GM12878 (cell line): ENCODE measurements around the gene TMEM171. TPM values are rescaled to one million over a fixed set of nuclear protein-coding genes. Genes with fewer than 3 reads are reported as not detected.

Experiments
- ATAC-seq: fragments of 200-7000 bp; cut with Tn5 transposase; 3 replicates; pipeline ENCODE4 v1.9.1; 2020; ENCODE audit warnings: mild to moderate bottlenecking, moderate library complexity
- BruUV-seq: library from RNA; stranded (reverse); fragments of 400-500 nt; replicated peaks from 2 replicates; lab custom pipeline; 2021; lab: Mats Ljungman, UMichigan
- CTCF ChIA-PET: fragments of 300-600 bp; sonication (Branson Sonifier 250); formaldehyde crosslinking; extraction: SDS; loops from one replicate; lab custom pipeline; 2021; ENCODE audit warnings: inconsistent platforms; lab: Yijun Ruan, JAX
- POLR2A ChIA-PET: fragments of 350-600 bp; formaldehyde crosslinking; extraction: SDS; loops from one replicate; lab custom pipeline; 2021; ENCODE audit warnings: inconsistent platforms; lab: Charles Lee
- RAD21 ChIA-PET: fragments of 300-600 bp; sonication (Branson Sonifier 250); formaldehyde crosslinking; loops from one replicate; lab custom pipeline; 2023; ENCODE audit warnings: antibody characterized with exemption; ENCODE audit not compliant: unreplicated experiment; lab: Charles Lee
- SMC1A ChIA-PET: fragments of 300-600 bp; sonication (Branson Sonifier 250); formaldehyde crosslinking; loops from one replicate; lab custom pipeline; 2023; ENCODE audit not compliant: unreplicated experiment, uncharacterized antibody; lab: Charles Lee
- DNase-seq: peaks from one replicate; pipeline ENCODE4 v3.0.0-alpha.2; 2011; ENCODE audit warnings: low read depth, low spot score
- FAIRE-seq: peaks from 3 replicates; lab custom pipeline; 2011; peaks lifted over from hg19 to GRCh38; lab: Jason Lieb, UNC
- H2AFZ ChIP-seq: 2 replicates; pipeline ENCODE4 v1.6.0; 2011; ENCODE audit warnings: low read depth, low read length, control low read depth; ENCODE audit not compliant: control insufficient read depth
- H3K27ac ChIP-seq: 2 replicates; pipeline ENCODE4 v1.5.1; 2011; ENCODE audit warnings: control low read depth; ENCODE audit not compliant: control insufficient read depth, insufficient read depth
- H3K27me3 ChIP-seq, 2 experiments: replicated peaks in 1 of 2; 2 replicates each; pipeline versions ENCODE4 v1.6.0 to v1.6.1; 2011; ENCODE audit warnings: low read length in 1 of 2; ENCODE audit not compliant: control insufficient read depth in 2 of 2, insufficient read depth in 2 of 2
- H3K36me3 ChIP-seq, 2 experiments: 2 replicates each; pipeline ENCODE4 v1.5.1; 2011; ENCODE audit warnings: low read length in 1 of 2; ENCODE audit not compliant: control insufficient read depth in 2 of 2, insufficient read depth in 2 of 2
- H3K4me1 ChIP-seq: 2 replicates; pipeline ENCODE4 v1.6.1; 2011; ENCODE audit warnings: mild to moderate bottlenecking, low read length, moderate library complexity, mixed read lengths; ENCODE audit not compliant: control insufficient read depth, insufficient read depth
- H3K4me2 ChIP-seq: 2 replicates; pipeline ENCODE4 v1.6.0; 2011; ENCODE audit warnings: control low read depth; ENCODE audit not compliant: control insufficient read depth, insufficient read depth
- H3K4me3 ChIP-seq: fragments of 200-600 bp; sonication (generic); 2 replicates; pipeline ENCODE4 v1.5.1; 2016
- H3K79me2 ChIP-seq: 2 replicates; pipeline ENCODE4 v1.6.0; 2011; ENCODE audit warnings: low read length; ENCODE audit not compliant: control insufficient read depth, insufficient read depth
- H3K9ac ChIP-seq: 2 replicates; pipeline ENCODE4 v1.8.0; 2011; ENCODE audit warnings: low read length, control low read depth, mixed read lengths; ENCODE audit not compliant: control insufficient read depth, insufficient read depth
- H3K9me3 ChIP-seq: replicated peaks from 3 replicates; pipeline ENCODE4 v1.5.1; 2011; ENCODE audit warnings: mild to moderate bottlenecking, low read length; ENCODE audit not compliant: control insufficient read depth, insufficient read depth
- H4K20me1 ChIP-seq: 2 replicates; pipeline ENCODE4 v1.6.0; 2011; ENCODE audit not compliant: control insufficient read depth, insufficient read depth
- BRCA1 ChIP-seq: IDR thresholded peaks from 2 replicates; pipeline ENCODE4 v1.6.1; 2011; ENCODE audit warnings: low read depth, low read length, improper control_type of control experiment
- CHD2 ChIP-seq: IDR thresholded peaks from 2 replicates; pipeline ENCODE4 v1.6.1; 2011; ENCODE audit warnings: low read depth, low read length, improper control_type of control experiment, borderline replicate concordance
- POU2F2 ChIP-seq: IDR thresholded peaks from 3 replicates; pipeline ENCODE4 v1.6.1; 2011; ENCODE audit warnings: low read depth, mild to moderate bottlenecking, low read length, borderline replicate concordance
- in situ Hi-C: fragments of 300-500 bp; cut with MboI; formaldehyde crosslinking; loops from 9 replicates; pipeline ENCODE4 v1.14.3; 2018; ENCODE audit warnings: mixed read lengths
- intact Hi-C: fragments of 100-400 bp; cut with micrococcal nuclease; formaldehyde crosslinking; loops from one replicate; pipeline ENCODE4 v1.14.2; 2022; ENCODE audit not compliant: unreplicated experiment
- polyA plus RNA-seq, 11 experiments: library from polyadenylated mRNA; depleted of rRNA in 4 of 11; unstranded in 6 of 11; stranded (reverse) in 5 of 11; fragments of >200 nt; fragmentation: Nextera tagmentation in 4 of 11; fragmentation: Illumina TruSeq in 1 of 11; extraction: Ambion mirVana in 4 of 11; extraction: Trizol in 1 of 11; gene quantifications; 1 replicate in 1 of 11; 2 replicates in 10 of 11; pipeline versions ENCODE4 v1.2.1 to v1.2.3, GENCODE V29; 2011 to 2016; ENCODE audit warnings: inconsistent platforms in 2 of 11, missing spikeins in 2 of 11, low read depth in 1 of 11
- total RNA-seq, 4 experiments: library from RNA; depleted of rRNA in 3 of 4; stranded (reverse); fragments of >200 nt in 3 of 4; fragmentation: Illumina TruSeq in 1 of 4; extraction: Trizol in 1 of 4; gene quantifications; 2 replicates each; pipeline versions ENCODE4 v1.2.1 to v1.2.3, GENCODE V29; 2013 to 2021
- TF ChIP-seq, protein P1 (sequence below): IDR thresholded peaks from 2 replicates; pipeline ENCODE4 v1.6.1; 2011; ENCODE audit warnings: low read depth, mild to moderate bottlenecking, low read length, moderate library complexity, borderline replicate concordance; ENCODE audit errors: extremely low read depth
- TF ChIP-seq, protein P2 (sequence below): IDR thresholded peaks from 2 replicates; pipeline ENCODE4 v1.6.1; 2012; ENCODE audit warnings: low read length, inconsistent platforms
- TF ChIP-seq, protein P3 (sequence below): IDR thresholded peaks from 2 replicates; pipeline ENCODE4 v1.6.1; 2011; ENCODE audit warnings: low read depth, low read length, improper control_type of control experiment, borderline replicate concordance

TMEM171 gene
- total and polyA plus RNA-seq, 10 of the 15 experiments (the other 5 are each of a cell fraction or from before 2014, with no cell fraction given) = not detected

DNA sequence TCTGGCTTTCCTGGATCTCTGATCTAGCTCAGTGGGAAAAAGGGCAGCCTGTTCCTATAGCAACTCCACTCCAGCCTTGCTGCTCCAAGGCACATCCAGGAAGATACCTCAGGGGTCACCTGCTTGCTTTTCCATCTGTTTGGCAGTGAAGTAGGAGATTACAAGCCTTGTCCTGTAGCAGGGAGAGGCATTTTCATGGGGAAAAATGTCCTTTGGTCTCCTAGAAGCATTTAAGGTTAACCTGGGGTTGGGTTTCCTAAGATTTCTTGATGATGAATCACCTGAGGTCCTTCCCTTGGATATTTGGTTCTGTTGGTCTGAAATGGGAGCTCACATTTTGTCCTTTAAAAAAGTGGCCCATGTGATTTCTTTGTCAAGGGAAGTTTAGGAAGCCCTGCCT lies 51.1 kb downstream of the TMEM171 start:
- H3K36me3 ChIP-seq = no peaks in the 10 kb centered on the region
- intact Hi-C loops = no loop called here
- TF ChIP-seq, protein P1, sequence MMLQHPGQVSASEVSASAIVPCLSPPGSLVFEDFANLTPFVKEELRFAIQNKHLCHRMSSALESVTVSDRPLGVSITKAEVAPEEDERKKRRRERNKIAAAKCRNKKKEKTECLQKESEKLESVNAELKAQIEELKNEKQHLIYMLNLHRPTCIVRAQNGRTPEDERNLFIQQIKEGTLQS = no peak
- TF ChIP-seq, protein P2, sequence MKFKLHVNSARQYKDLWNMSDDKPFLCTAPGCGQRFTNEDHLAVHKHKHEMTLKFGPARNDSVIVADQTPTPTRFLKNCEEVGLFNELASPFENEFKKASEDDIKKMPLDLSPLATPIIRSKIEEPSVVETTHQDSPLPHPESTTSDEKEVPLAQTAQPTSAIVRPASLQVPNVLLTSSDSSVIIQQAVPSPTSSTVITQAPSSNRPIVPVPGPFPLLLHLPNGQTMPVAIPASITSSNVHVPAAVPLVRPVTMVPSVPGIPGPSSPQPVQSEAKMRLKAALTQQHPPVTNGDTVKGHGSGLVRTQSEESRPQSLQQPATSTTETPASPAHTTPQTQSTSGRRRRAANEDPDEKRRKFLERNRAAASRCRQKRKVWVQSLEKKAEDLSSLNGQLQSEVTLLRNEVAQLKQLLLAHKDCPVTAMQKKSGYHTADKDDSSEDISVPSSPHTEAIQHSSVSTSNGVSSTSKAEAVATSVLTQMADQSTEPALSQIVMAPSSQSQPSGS = no peak
- TF ChIP-seq POU2F2 = no peak
- TF ChIP-seq BRCA1 = no peak
- no peak for TF ChIP-seq CHD2
- TF ChIP-seq, protein P3, sequence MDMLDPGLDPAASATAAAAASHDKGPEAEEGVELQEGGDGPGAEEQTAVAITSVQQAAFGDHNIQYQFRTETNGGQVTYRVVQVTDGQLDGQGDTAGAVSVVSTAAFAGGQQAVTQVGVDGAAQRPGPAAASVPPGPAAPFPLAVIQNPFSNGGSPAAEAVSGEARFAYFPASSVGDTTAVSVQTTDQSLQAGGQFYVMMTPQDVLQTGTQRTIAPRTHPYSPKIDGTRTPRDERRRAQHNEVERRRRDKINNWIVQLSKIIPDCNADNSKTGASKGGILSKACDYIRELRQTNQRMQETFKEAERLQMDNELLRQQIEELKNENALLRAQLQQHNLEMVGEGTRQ = no peak
- TF ChIP-seq, all 136 proteins: peak for 0
- ChIA-PET SMC1A (interaction anchor here (0.8 to 1.5 kb wide), 7 partner anchors 8 to 87 kb away, joined by 3 to 4 read pairs (median 3); no protein-coding TSS in a partner anchor), RAD21 (interaction anchor here (1.3 kb wide), 1 partner anchor 560 kb away, joined by 3 read pairs; no protein-coding TSS in a partner anchor), POLR2A (no interaction called here), CTCF (interaction anchor here (0.6 to 1.4 kb wide), 7 partner anchors 9 to 214 kb away, joined by 3 to 7 read pairs (median 5); no protein-coding TSS in a partner anchor)
- no peak overlapping the region for H3K9ac ChIP-seq
- H3K27me3 ChIP-seq = peaks cover 2 to 5% of the 10 kb centered on the region in 2 experiments
- no peaks in the 10 kb centered on the region; the same call in 2 of the 3 replicates for H3K9me3 ChIP-seq
- no TSS peak for BruUV-seq
- FAIRE-seq (no peak), DNase-seq (no peak), ATAC-seq (no peak)
- no peak overlapping the region for H3K27ac ChIP-seq
- no peak overlapping the region for H3K4me3 ChIP-seq
- no peaks in the 10 kb centered on the region for H3K4me1 ChIP-seq
- no peak overlapping the region for H3K4me2 ChIP-seq
- in situ Hi-C loops = no loop called here
- no peaks in the 10 kb centered on the region for H3K79me2 ChIP-seq
- H2AFZ ChIP-seq = no peak overlapping the region
- H4K20me1 ChIP-seq = no peaks in the 10 kb centered on the region
